ENCODE data around the gene FAM83B. TPM values are rescaled to one million over a fixed set of nuclear protein-coding genes. Genes with fewer than 3 reads are reported as not detected.

The FAM83B gene
- total RNA-seq, 1 experiment from 2014 or later, result not detected

DNA sequence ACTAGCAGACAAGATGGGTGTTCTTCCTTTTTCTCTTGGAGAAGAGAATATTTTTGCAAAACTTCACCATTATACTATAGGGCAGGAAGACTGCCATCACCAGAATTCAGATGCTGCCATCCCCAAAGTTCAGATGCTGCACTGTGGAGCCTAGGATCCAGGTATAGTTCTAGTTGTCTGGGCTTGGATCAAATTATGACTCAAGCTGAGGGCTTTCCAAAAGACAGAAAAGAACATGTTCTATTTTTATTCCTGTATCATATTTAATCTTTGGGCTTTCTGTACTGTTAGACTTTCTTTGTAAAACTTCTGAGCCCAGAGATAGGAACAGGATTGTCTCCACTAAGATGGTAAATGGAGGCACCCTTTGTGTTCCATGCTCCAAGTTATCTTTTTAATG, 22.0 kb downstream of the FAM83B start:
- Histone ChIP-seq H3K4me1 (ENCODE audit: low read length) (no peaks in the 10 kb centered on the region), H3K4me3 (ENCODE audit: low read length) (no peak overlapping the region), H3K9ac (ENCODE audit: low read length) (no peak overlapping the region), H3K27ac (ENCODE audit: low read length) (no peak overlapping the region), H3K27me3 (ENCODE audit: low read length) (no peaks in the 10 kb centered on the region), H3K79me2 (ENCODE audit: low read length) (no peaks in the 10 kb centered on the region), H3K4me2 (ENCODE audit: low read depth, low read length, poor library complexity, severe bottlenecking) (no peak overlapping the region), H3K9me2 (replicated peaks; ENCODE audit: insufficient read depth, low read length) (no peaks in the 10 kb centered on the region), H2AFZ (ENCODE audit: low read length) (no peak overlapping the region), H3K9me3 (ENCODE audit: low read length) (peaks cover 10% of the 10 kb centered on the region), H4K20me1 (ENCODE audit: insufficient read depth, low read depth, low read length) (no peaks in the 10 kb centered on the region), H3K36me3 (ENCODE audit: insufficient read depth, low read length) (no peaks in the 10 kb centered on the region)
- no peak for DNase-seq

DNA sequence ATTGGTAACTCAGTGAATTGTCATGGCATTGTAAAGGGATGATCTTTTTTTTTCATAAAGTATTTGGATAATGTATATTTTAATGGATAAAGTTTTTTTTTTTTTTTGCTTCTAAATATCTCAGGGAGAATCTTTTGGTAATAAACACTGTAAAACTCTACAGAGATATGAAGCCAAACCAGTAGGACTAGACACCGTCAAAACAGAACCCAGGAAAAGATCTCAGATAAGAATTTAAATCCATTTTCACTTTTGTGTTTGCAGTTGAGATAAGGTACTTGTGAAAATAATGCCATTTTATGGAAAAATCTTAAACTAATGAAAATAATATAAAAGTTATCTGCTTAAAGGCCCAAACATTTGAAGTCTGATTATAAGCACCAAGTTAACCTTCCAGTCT, 27.0 kb downstream of the FAM83B start:
- Histone ChIP-seq H3K4me3 (ENCODE audit: low read length) (no peak overlapping the region), H3K9me3 (ENCODE audit: low read length) (peaks cover 9% of the 10 kb centered on the region), H3K9ac (ENCODE audit: low read length) (no peak overlapping the region), H3K36me3 (ENCODE audit: insufficient read depth, low read length) (no peaks in the 10 kb centered on the region), H3K27ac (ENCODE audit: low read length) (no peak overlapping the region), H3K79me2 (ENCODE audit: low read length) (no peaks in the 10 kb centered on the region), H3K9me2 (replicated peaks; ENCODE audit: insufficient read depth, low read length) (no peaks in the 10 kb centered on the region), H4K20me1 (ENCODE audit: insufficient read depth, low read depth, low read length) (no peaks in the 10 kb centered on the region), H3K27me3 (ENCODE audit: low read length) (no peaks in the 10 kb centered on the region), H2AFZ (ENCODE audit: low read length) (no peak overlapping the region), H3K4me1 (ENCODE audit: low read length) (no peaks in the 10 kb centered on the region), H3K4me2 (ENCODE audit: low read depth, low read length, poor library complexity, severe bottlenecking) (no peak overlapping the region)
- no peak for DNase-seq

DNA sequence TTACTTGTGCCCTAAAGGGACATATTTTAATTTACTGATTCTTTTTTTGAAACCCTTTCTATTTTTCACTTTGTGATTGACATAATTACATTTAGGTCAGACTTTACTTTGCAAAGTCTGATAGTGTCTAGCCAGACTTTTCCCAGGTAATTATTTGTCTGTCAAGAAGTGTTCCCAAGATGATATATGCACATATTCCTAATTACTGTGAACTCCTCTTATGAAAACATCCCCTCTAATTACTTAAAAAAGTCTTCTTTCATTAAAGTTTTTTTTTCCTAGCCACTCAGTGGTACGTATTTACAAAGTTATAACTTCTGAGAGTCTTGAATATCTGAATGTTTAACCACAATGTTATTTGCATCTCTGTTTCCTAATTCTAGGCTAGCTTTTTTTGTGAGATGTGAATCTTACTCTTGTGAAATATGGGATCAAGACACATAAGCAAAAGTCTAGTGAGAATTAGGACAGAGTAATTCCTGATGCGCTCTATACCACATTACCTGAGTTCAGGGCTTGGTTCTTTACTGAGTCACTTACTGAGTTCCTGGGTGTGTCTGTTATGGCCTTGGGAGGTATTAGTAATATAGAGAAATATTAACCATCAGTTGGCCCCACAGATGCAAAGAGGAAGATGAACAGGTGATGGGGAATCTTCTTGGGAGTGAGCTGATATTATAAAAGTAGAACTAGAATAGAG, 27.9 kb downstream of the FAM83B start:
- Histone ChIP-seq H3K27me3 (ENCODE audit: low read length) (no peaks in the 10 kb centered on the region), H2AFZ (ENCODE audit: low read length) (no peak overlapping the region), H3K36me3 (ENCODE audit: insufficient read depth, low read length) (no peaks in the 10 kb centered on the region), H3K9ac (ENCODE audit: low read length) (no peak overlapping the region), H3K4me3 (ENCODE audit: low read length) (no peak overlapping the region), H3K27ac (ENCODE audit: low read length) (no peak overlapping the region), H3K79me2 (ENCODE audit: low read length) (no peaks in the 10 kb centered on the region), H3K4me2 (ENCODE audit: low read depth, low read length, poor library complexity, severe bottlenecking) (no peak overlapping the region), H4K20me1 (ENCODE audit: insufficient read depth, low read depth, low read length) (no peaks in the 10 kb centered on the region), H3K9me2 (replicated peaks; ENCODE audit: insufficient read depth, low read length) (no peaks in the 10 kb centered on the region), H3K4me1 (ENCODE audit: low read length) (no peaks in the 10 kb centered on the region), H3K9me3 (ENCODE audit: low read length) (peaks cover 5% of the 10 kb centered on the region; the same call in 1 of the 2 replicates)
- DNase-seq, result no peak

DNA sequence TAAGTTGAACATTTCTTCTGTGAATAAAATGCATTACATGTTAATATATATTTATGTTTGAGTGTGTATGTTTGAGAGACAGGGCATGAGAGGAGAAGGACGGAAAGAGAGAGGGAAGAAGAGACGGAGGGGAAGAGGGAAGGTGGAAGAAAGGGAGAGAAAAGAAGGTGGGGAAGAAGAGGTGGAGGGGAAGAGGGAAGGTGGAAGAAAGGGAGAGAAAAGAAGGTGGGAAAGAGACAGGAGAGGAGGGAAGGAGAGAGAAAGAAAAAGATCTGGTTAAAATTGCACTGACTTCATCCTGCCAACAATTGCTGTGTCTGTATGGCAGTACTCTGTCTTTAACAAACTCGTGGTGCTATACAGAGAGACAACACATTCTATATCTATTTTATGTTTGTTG, 29.0 kb downstream of the FAM83B start:
- Histone ChIP-seq H4K20me1 (ENCODE audit: insufficient read depth, low read depth, low read length) (no peaks in the 10 kb centered on the region), H3K27ac (ENCODE audit: low read length) (no peak overlapping the region), H3K4me3 (ENCODE audit: low read length) (no peak overlapping the region), H3K79me2 (ENCODE audit: low read length) (no peaks in the 10 kb centered on the region), H3K9me2 (replicated peaks; ENCODE audit: insufficient read depth, low read length) (no peaks in the 10 kb centered on the region), H3K36me3 (ENCODE audit: insufficient read depth, low read length) (no peaks in the 10 kb centered on the region), H3K27me3 (ENCODE audit: low read length) (no peaks in the 10 kb centered on the region), H3K4me2 (ENCODE audit: low read depth, low read length, poor library complexity, severe bottlenecking) (no peak overlapping the region), H3K9me3 (ENCODE audit: low read length) (no peaks in the 10 kb centered on the region; the same call in 1 of the 2 replicates), H2AFZ (ENCODE audit: low read length) (no peak overlapping the region), H3K9ac (ENCODE audit: low read length) (no peak overlapping the region), H3K4me1 (ENCODE audit: low read length) (no peaks in the 10 kb centered on the region)
- DNase-seq, result no peak

DNA sequence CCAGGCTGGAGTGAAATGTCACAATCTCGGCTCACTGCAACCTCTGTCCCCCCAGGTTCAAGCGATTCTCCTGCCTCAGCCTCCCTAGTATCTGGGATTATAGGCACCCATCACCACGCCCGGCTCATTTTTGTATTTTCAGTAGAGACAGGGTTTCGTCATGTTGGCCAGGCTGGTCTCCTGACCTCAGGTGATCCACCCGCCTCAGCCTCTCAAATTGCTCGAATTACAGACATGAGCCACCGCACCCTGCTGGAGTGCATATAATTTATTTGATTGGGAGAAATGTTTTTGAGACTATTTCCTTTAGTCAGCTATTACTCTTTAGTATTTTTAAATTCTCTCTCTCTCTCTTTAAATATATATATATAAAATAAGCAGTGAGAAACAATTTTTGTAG, 29.8 kb downstream of the FAM83B start:
- DNase-seq, result no peak
- H3K79me2 ChIP-seq (ENCODE audit: low read length), result no peaks in the 10 kb centered on the region
- no peaks in the 10 kb centered on the region for H3K4me1 ChIP-seq (ENCODE audit: low read length)
- H3K36me3 ChIP-seq (ENCODE audit: insufficient read depth, low read length), result no peaks in the 10 kb centered on the region
- H4K20me1 ChIP-seq (ENCODE audit: insufficient read depth, low read depth, low read length), result no peaks in the 10 kb centered on the region
- no peaks in the 10 kb centered on the region for H3K9me3 ChIP-seq (ENCODE audit: low read length)
- no peaks in the 10 kb centered on the region for H3K27me3 ChIP-seq (ENCODE audit: low read length)
- H3K4me2 ChIP-seq (ENCODE audit: low read depth, low read length, poor library complexity, severe bottlenecking), result no peak overlapping the region
- no peak overlapping the region for H3K9ac ChIP-seq (ENCODE audit: low read length)
- no peak overlapping the region for H3K27ac ChIP-seq (ENCODE audit: low read length)
- no peaks in the 10 kb centered on the region for H3K9me2 ChIP-seq (replicated peaks; ENCODE audit: insufficient read depth, low read length)
- no peak overlapping the region for H3K4me3 ChIP-seq (ENCODE audit: low read length)
- no peak overlapping the region for H2AFZ ChIP-seq (ENCODE audit: low read length)

DNA sequence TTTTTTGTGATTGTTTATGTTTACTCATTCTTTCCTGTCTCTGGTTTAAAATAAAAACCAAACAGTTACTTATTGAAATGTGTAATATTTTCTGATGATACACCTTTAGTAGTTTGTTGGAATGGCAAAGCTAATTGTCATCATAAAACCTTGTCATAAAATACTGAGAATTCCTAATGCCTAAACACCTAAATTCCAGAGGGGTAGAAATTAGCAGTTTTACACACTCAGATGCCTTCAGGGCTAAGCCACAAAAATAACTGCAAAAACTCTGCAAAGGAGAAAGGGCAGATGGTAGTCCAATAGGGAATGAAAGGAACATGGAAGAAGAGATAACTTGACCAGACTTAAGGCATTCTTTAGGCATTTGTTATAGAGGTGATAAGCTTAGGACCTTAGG, 30.3 kb downstream of the FAM83B start:
- no peak overlapping the region for H3K4me3 ChIP-seq (ENCODE audit: low read length)
- H3K9ac ChIP-seq (ENCODE audit: low read length), result no peak overlapping the region
- no peaks in the 10 kb centered on the region for H3K4me1 ChIP-seq (ENCODE audit: low read length)
- no peaks in the 10 kb centered on the region for H3K79me2 ChIP-seq (ENCODE audit: low read length)
- no peaks in the 10 kb centered on the region for H4K20me1 ChIP-seq (ENCODE audit: insufficient read depth, low read depth, low read length)
- DNase-seq, result no peak
- H3K4me2 ChIP-seq (ENCODE audit: low read depth, low read length, poor library complexity, severe bottlenecking), result no peak overlapping the region
- H3K9me2 ChIP-seq (replicated peaks; ENCODE audit: insufficient read depth, low read length), result no peaks in the 10 kb centered on the region
- no peak overlapping the region for H2AFZ ChIP-seq (ENCODE audit: low read length)
- H3K9me3 ChIP-seq (ENCODE audit: low read length), result no peaks in the 10 kb centered on the region
- no peaks in the 10 kb centered on the region for H3K36me3 ChIP-seq (ENCODE audit: insufficient read depth, low read length)
- H3K27ac ChIP-seq (ENCODE audit: low read length), result no peak overlapping the region
- no peaks in the 10 kb centered on the region for H3K27me3 ChIP-seq (ENCODE audit: low read length)

DNA sequence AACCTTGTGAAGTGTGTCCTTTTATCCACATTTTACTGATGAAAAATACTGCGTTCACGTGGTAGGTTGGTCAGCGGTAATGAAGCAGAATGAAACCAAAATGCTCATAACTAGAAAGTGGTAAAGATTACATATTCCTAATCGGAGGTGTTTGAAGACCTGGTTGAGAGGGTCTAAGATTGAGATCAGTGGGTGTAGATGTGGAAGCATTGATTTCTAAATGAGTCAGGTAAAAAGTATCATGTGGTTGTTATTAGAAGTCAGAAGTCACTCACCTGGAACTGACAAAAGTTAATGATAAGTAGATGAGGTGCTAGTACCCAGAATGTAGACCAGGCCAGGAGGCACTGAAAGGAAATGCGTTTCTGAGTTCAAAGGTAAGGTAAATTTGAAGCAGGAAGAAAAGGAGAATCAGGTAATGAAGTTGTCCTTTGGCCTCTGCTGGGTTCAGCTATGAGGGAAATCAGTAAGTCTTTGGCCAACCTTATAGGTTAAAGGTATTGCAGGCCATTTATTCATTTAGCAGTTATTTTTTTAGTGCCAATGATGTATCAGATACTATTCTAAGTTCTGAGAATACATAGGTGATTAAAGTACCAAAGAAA, 31.2 kb downstream of the FAM83B start:
- Histone ChIP-seq H3K9me2 (replicated peaks; ENCODE audit: insufficient read depth, low read length) (no peaks in the 10 kb centered on the region), H3K4me1 (ENCODE audit: low read length) (no peaks in the 10 kb centered on the region), H3K4me3 (ENCODE audit: low read length) (no peak overlapping the region), H3K4me2 (ENCODE audit: low read depth, low read length, poor library complexity, severe bottlenecking) (no peak overlapping the region), H3K9me3 (ENCODE audit: low read length) (no peaks in the 10 kb centered on the region), H3K36me3 (ENCODE audit: insufficient read depth, low read length) (no peaks in the 10 kb centered on the region), H4K20me1 (ENCODE audit: insufficient read depth, low read depth, low read length) (no peaks in the 10 kb centered on the region), H3K79me2 (ENCODE audit: low read length) (no peaks in the 10 kb centered on the region), H3K9ac (ENCODE audit: low read length) (no peak overlapping the region), H3K27me3 (ENCODE audit: low read length) (no peaks in the 10 kb centered on the region), H2AFZ (ENCODE audit: low read length) (no peak overlapping the region), H3K27ac (ENCODE audit: low read length) (no peak overlapping the region)
- no peak for DNase-seq

DNA sequence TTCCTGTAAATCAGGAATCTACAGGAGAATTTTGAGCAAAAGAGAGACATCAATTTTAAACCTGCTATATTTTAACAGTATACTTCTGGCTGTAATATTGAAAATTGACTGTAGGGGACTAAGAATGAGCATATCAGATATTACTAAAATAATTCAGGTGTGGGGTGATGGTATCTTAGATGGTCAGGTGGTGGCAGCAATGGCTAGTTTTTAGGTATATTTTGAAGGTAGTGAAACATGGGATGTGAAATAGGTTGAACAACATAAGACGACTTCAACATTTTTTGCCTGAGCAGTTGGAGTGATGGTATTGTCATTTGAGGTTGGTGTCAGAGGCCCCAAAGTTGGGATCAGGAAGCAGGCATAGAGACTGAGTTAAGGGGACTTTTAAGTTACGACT, 32.1 kb downstream of the FAM83B start:
- peak; percentile 44 for DNase-seq
- Histone ChIP-seq H3K4me2 (ENCODE audit: low read depth, low read length, poor library complexity, severe bottlenecking) (no peak overlapping the region), H3K4me3 (ENCODE audit: low read length) (no peak overlapping the region), H3K4me1 (ENCODE audit: low read length) (no peaks in the 10 kb centered on the region), H3K9me2 (replicated peaks; ENCODE audit: insufficient read depth, low read length) (no peaks in the 10 kb centered on the region), H3K27ac (ENCODE audit: low read length) (no peak overlapping the region), H3K79me2 (ENCODE audit: low read length) (no peaks in the 10 kb centered on the region), H3K9ac (ENCODE audit: low read length) (no peak overlapping the region), H3K36me3 (ENCODE audit: insufficient read depth, low read length) (no peaks in the 10 kb centered on the region), H2AFZ (ENCODE audit: low read length) (no peak overlapping the region), H3K9me3 (ENCODE audit: low read length) (no peaks in the 10 kb centered on the region), H3K27me3 (ENCODE audit: low read length) (no peaks in the 10 kb centered on the region), H4K20me1 (ENCODE audit: insufficient read depth, low read depth, low read length) (no peaks in the 10 kb centered on the region)

Data from Karpas-422 (cell line).